GM06990 (cell line): Measurements from ENCODE around the gene NFKBIL1.

Experiments
- DNase-seq: peaks from one replicate; pipeline ENCODE4 v3.0.0-alpha.2; 2011; ENCODE audit not compliant: insufficient read length; ENCODE audit errors: extremely low read depth
- H3K27me3 ChIP-seq: replicated peaks from 2 replicates; pipeline ENCODE4 v1.6.0; 2011; ENCODE audit warnings: low read length; ENCODE audit not compliant: control insufficient read depth, insufficient read depth
- H3K36me3 ChIP-seq: 2 replicates; pipeline ENCODE4 v1.5.1; 2011; ENCODE audit warnings: low read length; ENCODE audit not compliant: control insufficient read depth, insufficient read depth
- H3K4me3 ChIP-seq: replicated peaks from 2 replicates; pipeline ENCODE4 v1.5.1; 2011; ENCODE audit warnings: low read depth, mild to moderate bottlenecking, control low read depth, low read length
- CTCF ChIP-seq: IDR thresholded peaks from 2 replicates; pipeline ENCODE4 v1.5.1; 2011; ENCODE audit warnings: low read length, control low read depth, mild to moderate bottlenecking, inconsistent platforms; ENCODE audit not compliant: insufficient read depth, poor library complexity, severe bottlenecking

NFKBIL1 gene

GRCh38 chr6:31532644-31533454 lies 14.6 kb upstream of the NFKBIL1 start:
- no peak for TF ChIP-seq CTCF
- Histone ChIP-seq H3K36me3 (peaks cover 49% of the 10 kb centered on the region), H3K27me3 (no peaks in the 10 kb centered on the region), H3K4me3 (no peak overlapping the region)
- DNase-seq: no peak

GRCh38 chr6:31533455-31533841 lies 14.0 kb upstream of the NFKBIL1 start:
- Histone ChIP-seq H3K4me3 (no peak overlapping the region), H3K27me3 (no peaks in the 10 kb centered on the region), H3K36me3 (peaks cover 54% of the 10 kb centered on the region)
- no peak for TF ChIP-seq CTCF
- no peak for DNase-seq

- Histone ChIP-seq H3K27me3 (no peaks in the 10 kb centered on the region), H3K36me3 (peaks cover 55% of the 10 kb centered on the region), H3K4me3 (no peak overlapping the region)
- no peak for TF ChIP-seq CTCF
- DNase-seq: no peak
Observed at GRCh38 chr6:31534011-31534410, 13.4 kb upstream of the NFKBIL1 start.

- no peak overlapping the region for H3K4me3 ChIP-seq
- no peak for DNase-seq
- TF ChIP-seq CTCF: no peak
- no peaks in the 10 kb centered on the region for H3K27me3 ChIP-seq
- peaks cover 56% of the 10 kb centered on the region for H3K36me3 ChIP-seq
Observed at GRCh38 chr6:31534521-31535040, 12.8 kb upstream of the NFKBIL1 start.

- Histone ChIP-seq H3K4me3 (no peak overlapping the region), H3K27me3 (no peaks in the 10 kb centered on the region), H3K36me3 (peaks cover 54% of the 10 kb centered on the region)
- DNase-seq: no peak
- TF ChIP-seq CTCF: no peak
Observed at GRCh38 chr6:31535538-31536324, 11.7 kb upstream of the NFKBIL1 start.
